Right atrium auricular region (tissue), 2 donors: ENCODE measurements around the gene RGS11. TPM values are rescaled to one million over a fixed set of nuclear protein-coding genes. Genes with fewer than 3 reads are reported as not detected.

Source experiments
- DNase-seq: peaks from one replicate; pipeline ENCODE4 v3.0.0-alpha.2; 2019; ENCODE audit warnings: low spot score
- H3K27ac ChIP-seq, 2 donors: fragments of 200-600 bp; sonication (generic); 1 replicate in 1 of 2; 2 replicates in 1 of 2; pipeline ENCODE4 v1.5.1; 2016 to 2019
- H3K27me3 ChIP-seq, 2 donors: fragments of 200-600 bp; sonication (generic); one replicate each; pipeline versions ENCODE4 v1.5.1 to v1.6.0; 2017 to 2019
- H3K36me3 ChIP-seq: fragments of 200-600 bp; sonication (generic); one replicate; pipeline ENCODE4 v1.5.1; 2016
- H3K4me1 ChIP-seq, 2 donors: fragments of 200-600 bp; sonication (generic); one replicate each; pipeline versions ENCODE4 v1.5.1 to v1.6.0; 2017 to 2019
- H3K4me3 ChIP-seq, 2 donors: fragments of 200-600 bp; sonication (generic); 1 replicate in 1 of 2; 2 replicates in 1 of 2; pipeline ENCODE4 v1.5.1; 2017 to 2019; ENCODE audit warnings: mild to moderate bottlenecking in 1 of 2, moderate library complexity in 1 of 2
- H3K9me3 ChIP-seq, 2 donors: fragments of 200-600 bp; sonication (generic); one replicate each; pipeline ENCODE4 v1.5.1; 2019
- CTCF ChIP-seq, 2 donors: fragments of 200-600 bp; sonication (generic); IDR thresholded peaks; one replicate each; pipeline ENCODE4 v1.5.1; 2019; ENCODE audit warnings: antibody characterized with exemption in 2 of 2
- total RNA-seq, 2 donors: library from RNA; depleted of rRNA; stranded (reverse); fragments of >200 nt; gene quantifications; one replicate each; pipeline ENCODE4 v1.1.0, GENCODE V29; 2016

RGS11 gene
- total RNA-seq, 2 donors from 2014 or later, result 8.3 to 9.0 TPM

- TF ChIP-seq CTCF (IDR thresholded peaks at IDR 0.05), result no peak
- Histone ChIP-seq H3K9me3 (no peaks in the 10 kb centered on the region), H3K27me3 (no peaks in the 10 kb centered on the region), H3K27ac (no peak overlapping the region), H3K4me3 (no peak overlapping the region), H3K4me1 (peaks cover 0 to 9% of the 10 kb centered on the region in 2 donors), H3K36me3 (peaks cover 22% of the 10 kb centered on the region)
- DNase-seq, result no peak
Measured at GRCh38 chr16:285146-286055, 9.7 kb upstream of the RGS11 start.

DNA sequence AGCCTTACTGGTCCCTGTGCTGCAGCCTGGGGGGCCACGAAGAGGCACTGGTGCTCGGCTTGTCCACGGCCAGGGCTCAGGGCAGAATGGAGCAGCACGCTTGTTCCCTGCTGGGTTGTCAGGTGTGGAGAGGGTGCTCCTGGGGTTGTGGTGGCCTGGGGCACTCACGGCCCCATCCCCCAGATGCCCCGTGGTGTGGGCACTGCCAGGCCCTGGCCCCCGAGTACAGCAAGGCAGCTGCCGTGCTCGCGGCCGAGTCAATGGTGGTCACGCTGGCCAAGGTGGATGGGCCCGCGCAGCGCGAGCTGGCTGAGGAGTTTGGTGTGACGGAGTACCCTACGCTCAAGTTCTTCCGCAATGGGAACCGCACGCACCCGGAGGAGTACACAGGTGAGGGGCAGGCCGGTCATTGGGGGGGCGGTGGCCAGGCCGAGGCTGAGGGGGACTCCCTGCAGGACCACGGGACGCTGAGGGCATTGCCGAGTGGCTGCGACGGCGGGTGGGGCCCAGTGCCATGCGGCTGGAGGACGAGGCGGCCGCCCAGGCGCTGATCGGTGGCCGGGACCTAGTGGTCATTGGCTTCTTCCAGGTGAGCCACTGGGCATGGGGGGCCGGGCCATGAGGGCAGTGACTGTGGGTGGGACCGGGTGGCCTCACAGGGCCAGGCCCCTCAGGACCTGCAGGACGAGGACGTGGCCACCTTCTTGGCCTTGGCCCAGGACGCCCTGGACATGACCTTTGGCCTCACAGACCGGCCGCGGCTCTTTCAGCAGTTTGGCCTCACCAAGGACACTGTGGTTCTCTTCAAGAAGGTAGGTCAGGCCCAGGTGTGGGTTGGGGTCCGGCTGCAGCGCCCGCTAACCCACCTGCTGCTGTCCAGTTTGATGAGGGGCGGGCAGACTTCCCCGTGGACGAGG, 8.7 kb upstream of the RGS11 start:
- Histone ChIP-seq H3K9me3 (no peaks in the 10 kb centered on the region), H3K4me3 (no peak overlapping the region), H3K4me1 (peaks cover 0 to 16% of the 10 kb centered on the region in 2 donors), H3K27ac (no peak overlapping the region), H3K36me3 (peaks cover 19% of the 10 kb centered on the region), H3K27me3 (no peaks in the 10 kb centered on the region)
- DNase-seq, result no peak
- TF ChIP-seq CTCF (IDR thresholded peaks at IDR 0.05), result no peak

- no peaks in the 10 kb centered on the region for H3K27me3 ChIP-seq
- H3K27ac ChIP-seq, result no peak within 1 kb of the TSS
- peaks cover 10% of the 10 kb centered on the region for H3K36me3 ChIP-seq
- H3K4me1 ChIP-seq, result peaks cover 0 to 16% of the 10 kb centered on the region in 2 donors
- no peak within 1 kb of the TSS for H3K4me3 ChIP-seq
- no peaks in the 10 kb centered on the region for H3K9me3 ChIP-seq
- no peak for DNase-seq
- no peak for TF ChIP-seq CTCF (IDR thresholded peaks at IDR 0.05)
Measured at GRCh38 chr16:283033-283805, 7.5 kb upstream of the RGS11 start, which contains the start of gene PDIA2. PDIA2 (plus strand) TSS chr16:283164; CDS start chr16:283170, 6 bp downstream.

DNA sequence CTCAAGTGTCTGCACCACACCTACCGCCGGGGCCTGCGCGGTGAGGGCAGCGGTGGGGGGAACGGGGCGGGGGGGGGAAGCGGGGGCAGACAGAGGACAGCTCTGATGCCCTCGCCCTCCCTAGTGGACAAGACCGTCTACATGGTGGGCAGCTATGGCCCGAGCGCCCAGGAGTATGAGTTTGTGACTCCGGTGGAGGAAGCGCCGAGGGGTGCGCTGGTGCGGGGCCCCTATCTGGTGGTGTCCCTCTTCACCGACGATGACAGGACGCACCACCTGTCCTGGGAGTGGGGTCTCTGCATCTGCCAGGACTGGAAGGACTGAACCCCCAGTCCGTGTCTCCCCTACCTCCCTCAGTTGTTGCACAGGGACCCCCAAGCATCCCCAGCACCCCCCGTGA, 6.7 kb upstream of the RGS11 start:
- DNase-seq, result no peak
- no peak for TF ChIP-seq CTCF (IDR thresholded peaks at IDR 0.05)
- no peak overlapping the region for H3K4me3 ChIP-seq
- H3K27me3 ChIP-seq, result no peaks in the 10 kb centered on the region
- H3K27ac ChIP-seq, result no peak overlapping the region
- no peaks in the 10 kb centered on the region for H3K9me3 ChIP-seq
- peaks cover 0 to 16% of the 10 kb centered on the region in 2 donors for H3K4me1 ChIP-seq
- peaks cover 2% of the 10 kb centered on the region for H3K36me3 ChIP-seq

GRCh38 chr16:281660-282255, 6.0 kb upstream of the RGS11 start:
- H3K4me1 ChIP-seq, result peaks cover 0 to 16% of the 10 kb centered on the region in 2 donors
- no peak overlapping the region for H3K4me3 ChIP-seq
- H3K9me3 ChIP-seq, result no peaks in the 10 kb centered on the region
- DNase-seq, result no peak
- no peak for TF ChIP-seq CTCF (IDR thresholded peaks at IDR 0.05)
- H3K27ac ChIP-seq, result no peak overlapping the region
- H3K36me3 ChIP-seq, result no peaks in the 10 kb centered on the region
- H3K27me3 ChIP-seq, result no peaks in the 10 kb centered on the region
